ENCODE results near the gene GRN. TPM values are rescaled to one million over a fixed set of nuclear protein-coding genes. Genes with fewer than 3 reads are reported as not detected.
A peak's percentile ranks its signal among the peaks of the same experiment; 100 is the strongest.

Gene GRN
- total RNA-seq, 1 donor from 2014 or later: 904 TPM

- Mint-ChIP-seq H3K27me3 (ENCODE audit: unreplicated experiment) (peaks cover 25% of the 10 kb centered on the region), H3K4me1 (ENCODE audit: unreplicated experiment) (peaks cover 9% of the 10 kb centered on the region), H3K36me3 (ENCODE audit: low read depth, unreplicated experiment) (peaks cover 12% of the 10 kb centered on the region), H3K27ac (ENCODE audit: unreplicated experiment) (no peak overlapping the region), H3K9me3 (ENCODE audit: unreplicated experiment) (no peaks in the 10 kb centered on the region), H3K4me3 (ENCODE audit: unreplicated experiment) (peak overlapping the region; percentile 86)
- TF ChIP-seq CTCF (IDR thresholded peaks at IDR 0.05; ENCODE audit: unreplicated experiment): no peak
- DNase-seq (ENCODE audit: low spot score): peak; percentile 54
Measured at GRCh38 chr17:44314869-44315661, 30.0 kb upstream of the GRN start.

GRCh38 chr17:44315760-44316731, 29.1 kb upstream of the GRN start:
- no peak for TF ChIP-seq CTCF (IDR thresholded peaks at IDR 0.05; ENCODE audit: unreplicated experiment)
- Mint-ChIP-seq H3K27me3 (ENCODE audit: unreplicated experiment) (peaks cover 25% of the 10 kb centered on the region), H3K4me3 (ENCODE audit: unreplicated experiment) (peak overlapping the region; percentile 86), H3K9me3 (ENCODE audit: unreplicated experiment) (no peaks in the 10 kb centered on the region), H3K36me3 (ENCODE audit: low read depth, unreplicated experiment) (peaks cover 13% of the 10 kb centered on the region), H3K4me1 (ENCODE audit: unreplicated experiment) (peaks cover 9% of the 10 kb centered on the region), H3K27ac (ENCODE audit: unreplicated experiment) (peak overlapping the region; percentile 9)
- DNase-seq (ENCODE audit: low spot score): peak; percentile 23

GRCh38 chr17:44317545-44317944, 27.6 kb upstream of the GRN start:
- Mint-ChIP-seq H3K27me3 (ENCODE audit: unreplicated experiment) (peaks cover 26% of the 10 kb centered on the region), H3K27ac (ENCODE audit: unreplicated experiment) (peak overlapping the region; percentile 80)

GRCh38 chr17:44318077-44318892, 26.8 kb upstream of the GRN start:
- peaks cover 9% of the 10 kb centered on the region for H3K4me1 Mint-ChIP-seq (ENCODE audit: unreplicated experiment)
- H3K27me3 Mint-ChIP-seq (ENCODE audit: unreplicated experiment): peaks cover 25% of the 10 kb centered on the region
- H3K27ac Mint-ChIP-seq (ENCODE audit: unreplicated experiment): no peak overlapping the region
- no peak for TF ChIP-seq CTCF (IDR thresholded peaks at IDR 0.05; ENCODE audit: unreplicated experiment)
- peak overlapping the region; percentile 18 for H3K4me3 Mint-ChIP-seq (ENCODE audit: unreplicated experiment)
- no peaks in the 10 kb centered on the region for H3K9me3 Mint-ChIP-seq (ENCODE audit: unreplicated experiment)
- H3K36me3 Mint-ChIP-seq (ENCODE audit: low read depth, unreplicated experiment): peaks cover 18% of the 10 kb centered on the region
- DNase-seq (ENCODE audit: low spot score): no peak

More at GRCh38 chr17:44317545-44317944, 27.6 kb upstream of the GRN start:
- peak overlapping the region; percentile 84 for H3K4me3 Mint-ChIP-seq (ENCODE audit: unreplicated experiment)
- no peak for DNase-seq (ENCODE audit: low spot score)
- peaks cover 18% of the 10 kb centered on the region for H3K36me3 Mint-ChIP-seq (ENCODE audit: low read depth, unreplicated experiment)
- no peaks in the 10 kb centered on the region for H3K9me3 Mint-ChIP-seq (ENCODE audit: unreplicated experiment)
- no peak for TF ChIP-seq CTCF (IDR thresholded peaks at IDR 0.05; ENCODE audit: unreplicated experiment)
- peaks cover 9% of the 10 kb centered on the region for H3K4me1 Mint-ChIP-seq (ENCODE audit: unreplicated experiment)
